ENCODE results near the gene PAWR.

DNA sequence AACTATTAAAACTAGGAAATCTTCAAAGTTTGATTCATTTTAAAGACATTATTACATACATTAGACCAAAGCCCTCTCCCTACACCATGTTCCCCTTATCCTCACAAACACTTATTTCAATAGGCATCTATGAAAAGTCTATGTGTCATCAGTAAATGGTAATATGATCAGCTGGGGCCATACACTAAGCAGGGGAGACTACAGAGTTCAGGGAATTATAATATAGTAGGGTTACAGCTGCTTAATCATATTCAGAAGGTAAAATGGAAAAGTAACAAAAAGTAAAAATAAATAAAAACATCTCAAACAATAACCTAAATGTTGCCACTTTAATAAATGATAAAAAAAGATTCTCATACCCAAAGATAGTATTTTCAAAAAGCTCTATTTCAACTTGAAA, 29.1 kb downstream of the PAWR start:
- TF ChIP-seq EZH2 (optimal IDR thresholded peaks at IDR 0.05; ENCODE audit: low read depth, low read length) = no peak
- TF ChIP-seq, protein P1, sequence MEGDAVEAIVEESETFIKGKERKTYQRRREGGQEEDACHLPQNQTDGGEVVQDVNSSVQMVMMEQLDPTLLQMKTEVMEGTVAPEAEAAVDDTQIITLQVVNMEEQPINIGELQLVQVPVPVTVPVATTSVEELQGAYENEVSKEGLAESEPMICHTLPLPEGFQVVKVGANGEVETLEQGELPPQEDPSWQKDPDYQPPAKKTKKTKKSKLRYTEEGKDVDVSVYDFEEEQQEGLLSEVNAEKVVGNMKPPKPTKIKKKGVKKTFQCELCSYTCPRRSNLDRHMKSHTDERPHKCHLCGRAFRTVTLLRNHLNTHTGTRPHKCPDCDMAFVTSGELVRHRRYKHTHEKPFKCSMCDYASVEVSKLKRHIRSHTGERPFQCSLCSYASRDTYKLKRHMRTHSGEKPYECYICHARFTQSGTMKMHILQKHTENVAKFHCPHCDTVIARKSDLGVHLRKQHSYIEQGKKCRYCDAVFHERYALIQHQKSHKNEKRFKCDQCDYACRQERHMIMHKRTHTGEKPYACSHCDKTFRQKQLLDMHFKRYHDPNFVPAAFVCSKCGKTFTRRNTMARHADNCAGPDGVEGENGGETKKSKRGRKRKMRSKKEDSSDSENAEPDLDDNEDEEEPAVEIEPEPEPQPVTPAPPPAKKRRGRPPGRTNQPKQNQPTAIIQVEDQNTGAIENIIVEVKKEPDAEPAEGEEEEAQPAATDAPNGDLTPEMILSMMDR (IDR thresholded peaks at IDR 0.05; ENCODE audit: low read length) = no peak

Data from MM.1S (cell line).